ENCODE data around the gene HSF2.

The HSF2 gene

DNA sequence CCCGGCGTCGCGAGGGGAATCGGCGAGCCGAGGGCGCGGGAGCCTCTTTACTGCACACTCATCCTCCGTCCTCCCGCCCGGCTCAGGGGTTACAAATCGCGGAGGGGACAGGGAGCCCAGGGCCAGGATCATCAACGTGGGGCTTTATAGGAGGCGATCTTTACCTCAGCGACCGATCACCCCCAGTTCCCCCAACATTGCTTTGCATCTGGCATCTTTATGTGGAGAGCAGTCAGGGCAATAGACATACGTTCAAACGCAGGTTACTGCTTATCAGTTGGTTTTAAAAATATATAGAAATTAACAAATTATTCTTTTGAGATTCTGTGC, 634 bp downstream of the HSF2 start:
- DNase-seq (ENCODE audit: low spot score): no peak

DNA sequence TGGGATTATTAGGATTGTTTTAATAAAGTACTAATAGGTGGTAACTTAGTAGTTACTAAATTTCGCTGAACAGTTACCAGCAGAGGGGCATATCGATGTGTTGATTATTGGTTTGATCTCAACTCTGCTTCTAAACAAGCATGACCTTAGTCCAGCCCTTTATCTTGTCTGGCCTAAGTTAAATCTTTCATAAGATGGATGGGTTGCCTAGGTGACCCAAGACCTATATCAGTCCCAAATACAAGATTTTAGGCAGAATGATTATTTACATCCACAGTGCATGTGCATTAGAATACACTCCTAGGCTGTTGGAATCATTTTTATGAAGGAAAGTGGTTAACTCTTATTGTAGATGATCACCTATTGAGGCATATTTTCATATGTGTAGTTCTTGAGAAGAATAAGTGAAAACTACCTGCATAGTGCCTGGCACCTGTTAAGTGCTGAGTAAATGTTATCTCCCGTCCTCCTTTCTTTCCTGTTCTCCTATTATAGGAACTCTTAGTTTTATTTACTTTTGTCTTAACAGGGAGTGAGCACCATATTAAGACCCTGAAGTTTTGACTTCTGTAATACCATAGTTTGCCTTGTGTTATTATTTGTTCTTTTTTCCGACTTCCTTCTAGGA, 1.1 kb downstream of the HSF2 start:
- no peak for DNase-seq (ENCODE audit: low spot score)

DNA sequence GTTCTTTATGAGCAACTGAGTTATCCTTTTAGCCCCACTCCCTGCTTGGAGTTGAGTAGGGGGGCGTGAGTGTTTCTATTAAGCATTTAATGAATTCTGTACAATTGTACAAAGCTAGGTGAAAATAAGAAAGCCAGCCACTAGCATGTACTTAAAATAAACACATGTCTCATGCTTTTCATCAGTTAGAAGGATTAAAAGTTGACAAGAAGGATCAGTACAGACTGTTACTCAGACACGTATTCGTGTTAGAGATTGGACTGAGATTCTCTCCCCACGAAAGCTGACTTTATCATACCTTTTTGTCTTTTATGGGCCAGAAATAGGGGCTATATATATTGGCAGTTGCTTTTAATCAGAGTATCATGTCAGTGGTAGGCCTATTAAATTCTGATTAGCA, 1.7 kb downstream of the HSF2 start:
- no peak for DNase-seq (ENCODE audit: low spot score)

DNA sequence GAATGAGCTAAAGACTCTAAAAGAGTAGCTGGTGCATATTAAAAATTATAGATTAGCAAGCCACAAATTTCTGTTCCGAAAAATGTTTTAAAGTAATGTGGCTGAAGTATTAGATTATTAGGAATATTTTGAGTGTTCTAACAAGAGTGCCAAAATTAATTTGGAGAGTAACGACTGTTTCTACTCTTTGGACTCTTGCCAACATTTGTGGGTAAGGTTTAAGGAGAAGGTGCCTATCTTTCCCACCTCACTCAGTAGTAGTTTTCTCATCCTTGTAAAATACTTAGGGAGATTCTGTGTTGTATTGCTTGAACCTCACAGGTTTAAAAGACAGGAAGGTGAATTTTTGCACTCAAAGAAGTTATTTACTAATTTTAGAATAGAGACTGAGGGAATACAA, 5.0 kb downstream of the HSF2 start:
- no peak for DNase-seq (ENCODE audit: low spot score)

DNA sequence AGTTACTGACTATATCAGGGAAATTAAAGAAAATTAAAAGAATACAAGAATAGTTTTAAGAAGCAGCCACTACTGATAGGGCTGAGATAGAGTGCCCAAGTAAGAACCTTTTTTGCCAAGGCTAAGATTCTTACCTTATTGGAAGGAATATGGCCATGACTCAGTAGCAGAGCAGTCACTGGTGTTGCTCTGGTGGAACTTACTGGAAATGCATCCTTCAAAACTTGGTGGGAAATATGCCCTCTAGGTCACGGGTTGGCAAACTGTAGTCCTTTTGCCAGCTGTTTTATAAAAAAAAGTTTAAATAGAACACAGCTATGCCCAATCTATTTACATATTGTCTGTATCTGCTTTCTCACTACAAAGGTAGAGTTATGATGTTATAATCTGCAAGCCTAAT, 6.0 kb downstream of the HSF2 start:
- no peak for DNase-seq (ENCODE audit: low spot score)

DNA sequence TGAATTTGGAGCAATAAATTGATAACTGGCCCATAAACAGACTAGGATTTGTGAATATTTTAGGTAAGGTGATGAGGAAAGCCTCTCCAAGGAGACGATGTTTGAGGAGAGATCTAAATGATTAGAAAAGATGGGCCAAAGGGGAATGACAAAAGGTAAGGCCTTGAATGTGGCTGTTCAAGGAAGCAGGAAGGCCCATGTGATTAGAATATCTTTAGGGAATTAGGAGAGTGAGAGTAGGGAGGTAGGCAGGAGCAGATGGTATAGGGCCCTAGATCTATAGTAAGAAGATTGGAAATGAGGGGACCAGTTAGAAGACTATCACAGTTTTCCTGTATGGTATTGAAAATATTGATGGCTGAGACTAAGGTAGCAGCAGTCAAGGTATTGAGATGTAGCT, 6.7 kb downstream of the HSF2 start:
- DNase-seq (ENCODE audit: low spot score): no peak

DNA sequence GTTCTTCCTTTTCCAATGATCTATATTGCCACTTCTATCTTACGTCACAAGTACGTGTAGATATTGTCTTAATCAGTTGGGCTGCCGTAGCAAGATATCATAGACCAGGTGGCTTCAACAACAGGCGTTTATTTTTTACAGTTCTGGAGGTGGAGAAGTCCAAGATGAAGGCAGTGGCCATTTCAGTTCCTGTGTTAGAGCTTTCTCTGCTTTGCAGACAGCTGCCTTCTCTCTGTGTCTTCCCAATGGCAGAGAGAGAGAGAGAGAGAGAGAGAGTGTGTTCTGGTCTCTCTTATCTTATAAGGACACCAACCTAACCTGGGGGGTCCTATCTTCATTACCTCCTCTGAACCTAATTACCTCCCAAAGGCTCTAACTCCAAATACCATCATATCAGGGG, 8.3 kb downstream of the HSF2 start:
- no peak for DNase-seq (ENCODE audit: low spot score)

DNA sequence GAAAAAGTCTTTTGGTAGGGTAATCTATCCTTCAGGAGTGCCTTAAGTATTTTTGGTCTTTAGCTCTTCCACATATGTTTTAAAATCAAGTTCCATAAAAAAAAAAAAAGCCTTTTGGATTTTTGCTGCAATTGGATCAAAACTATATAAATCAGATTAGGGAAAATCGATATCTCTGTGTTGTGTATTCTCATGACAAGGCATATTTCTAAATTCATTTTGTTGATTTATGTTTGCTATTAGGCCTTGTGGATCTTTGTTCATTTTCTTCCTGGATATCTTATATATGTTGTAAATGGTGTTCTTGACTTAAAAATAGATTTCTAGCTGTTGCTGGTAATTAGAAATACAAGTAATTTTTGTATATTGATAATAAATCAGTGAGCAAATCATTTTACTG, 8.8 kb downstream of the HSF2 start:
- DNase-seq (ENCODE audit: low spot score): no peak

DNA sequence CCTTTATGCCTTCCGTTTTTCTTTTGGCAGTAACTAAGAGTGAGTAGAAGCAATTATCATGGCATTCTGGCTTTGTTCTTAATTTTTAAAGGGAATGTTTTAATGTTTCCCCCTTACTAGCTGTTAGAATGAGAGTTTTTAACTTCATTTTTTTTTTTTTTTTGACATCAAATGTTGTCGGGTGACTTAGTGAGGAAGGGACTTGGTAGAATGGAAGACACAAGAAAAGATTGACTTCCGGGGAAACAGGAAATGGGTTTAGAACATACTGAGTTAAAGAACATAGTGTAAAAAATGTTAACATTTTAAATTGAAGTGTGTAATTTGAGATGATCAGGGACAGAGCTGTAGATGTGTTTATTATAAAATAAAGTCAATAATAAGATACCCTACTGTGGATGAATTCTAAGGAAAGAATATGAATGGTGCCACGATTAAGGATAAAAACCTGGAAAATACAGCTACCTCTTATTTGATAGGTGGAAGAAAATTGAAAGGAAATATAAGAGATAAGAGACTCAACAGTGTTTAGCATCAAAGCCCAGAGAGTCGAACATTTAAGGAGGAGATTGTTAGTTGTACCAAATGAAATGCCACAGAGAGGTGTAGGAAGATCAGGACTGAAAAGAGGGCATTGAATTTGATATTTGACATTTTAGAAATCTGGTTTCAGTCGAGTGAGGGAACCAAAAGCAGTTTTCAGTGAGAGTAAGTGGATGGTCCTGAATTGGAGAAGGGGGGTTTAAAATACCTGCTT, 9.4 kb downstream of the HSF2 start:
- DNase-seq (ENCODE audit: low spot score): no peak

DNA sequence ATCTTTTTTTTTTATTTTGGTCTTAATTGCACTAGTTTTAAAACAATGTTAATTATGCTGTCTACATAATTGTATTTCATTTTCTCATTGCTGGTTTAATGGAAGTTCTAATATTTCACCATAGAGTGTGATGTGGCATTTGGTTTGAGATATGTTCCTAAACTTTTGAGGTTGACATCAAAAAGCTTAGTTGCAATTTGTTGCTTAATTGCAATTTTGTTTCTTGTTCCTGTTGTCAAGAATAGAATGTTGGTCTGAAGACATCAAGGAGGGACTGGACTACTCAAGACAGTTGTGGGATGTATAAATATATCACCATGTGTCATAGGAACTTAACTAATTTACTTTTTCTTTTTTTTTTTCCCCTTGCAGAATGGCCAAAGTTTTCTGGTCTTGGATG, 12.5 kb downstream of the HSF2 start:
- no peak for DNase-seq (ENCODE audit: low spot score)

DNA sequence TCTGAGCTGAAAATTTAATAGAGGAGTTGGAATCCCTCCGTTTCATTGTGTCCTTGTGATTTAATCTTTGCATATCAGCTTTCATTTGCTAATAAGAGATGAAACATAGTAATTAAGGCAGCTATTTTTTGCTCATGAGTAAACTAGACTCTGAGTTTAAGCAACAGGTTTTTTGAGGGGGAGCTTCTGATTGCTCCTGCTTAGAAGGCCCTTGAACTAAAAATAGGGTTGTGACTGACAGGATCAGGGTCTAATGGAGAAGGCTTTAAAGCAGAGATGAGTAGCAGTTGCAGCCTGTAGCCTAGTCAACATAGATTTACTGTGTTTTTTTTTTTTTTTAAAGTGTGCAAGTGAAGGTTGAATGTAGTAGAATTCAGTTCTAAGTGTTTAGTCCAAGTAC, 17.4 kb downstream of the HSF2 start:
- no peak for DNase-seq (ENCODE audit: low spot score)

DNA sequence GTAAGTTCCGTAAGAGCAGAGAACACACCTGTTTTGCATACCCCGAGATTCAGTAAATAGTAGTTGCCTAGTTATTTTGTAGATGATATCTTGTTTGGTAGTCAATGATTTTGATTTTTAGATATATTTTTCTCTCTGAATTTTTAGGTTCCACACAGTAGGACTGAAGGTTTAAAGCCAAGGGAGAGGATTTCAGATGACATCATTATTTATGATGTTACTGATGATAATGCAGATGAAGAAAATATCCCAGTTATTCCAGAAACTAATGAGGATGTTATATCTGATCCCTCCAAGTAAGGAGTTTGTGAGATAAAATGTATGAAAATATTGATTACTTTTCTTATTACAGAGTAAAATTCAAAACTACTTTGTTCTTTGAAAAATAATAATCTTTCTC, 22.6 kb downstream of the HSF2 start:
- DNase-seq (ENCODE audit: low spot score): no peak

DNA sequence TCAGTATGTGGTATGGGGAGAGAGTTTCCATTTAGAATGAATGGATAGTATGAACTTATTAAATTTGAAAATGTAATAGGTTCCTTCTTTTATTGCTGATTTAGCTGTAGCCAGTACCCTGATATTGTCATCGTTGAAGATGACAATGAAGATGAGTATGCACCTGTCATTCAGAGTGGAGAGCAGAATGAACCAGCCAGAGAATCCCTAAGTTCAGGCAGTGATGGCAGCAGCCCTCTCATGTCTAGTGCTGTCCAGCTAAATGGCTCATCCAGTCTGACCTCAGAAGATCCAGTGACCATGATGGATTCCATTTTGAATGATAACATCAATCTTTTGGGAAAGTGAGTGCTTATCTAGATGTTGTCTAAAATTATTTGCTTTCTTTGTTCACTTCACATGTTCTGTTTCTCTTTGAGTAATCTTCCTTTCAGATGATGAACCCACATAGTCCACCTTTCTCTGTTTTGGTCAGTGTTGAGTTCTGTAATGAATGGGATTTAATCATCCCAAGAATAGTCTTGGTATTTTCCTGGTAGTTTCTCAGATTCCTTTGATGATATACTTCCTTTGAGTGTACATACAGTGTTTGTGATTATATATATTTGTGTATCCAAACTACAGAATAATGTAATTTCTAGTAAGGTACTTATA, 23.3 kb downstream of the HSF2 start:
- no peak for DNase-seq (ENCODE audit: low spot score)

DNA sequence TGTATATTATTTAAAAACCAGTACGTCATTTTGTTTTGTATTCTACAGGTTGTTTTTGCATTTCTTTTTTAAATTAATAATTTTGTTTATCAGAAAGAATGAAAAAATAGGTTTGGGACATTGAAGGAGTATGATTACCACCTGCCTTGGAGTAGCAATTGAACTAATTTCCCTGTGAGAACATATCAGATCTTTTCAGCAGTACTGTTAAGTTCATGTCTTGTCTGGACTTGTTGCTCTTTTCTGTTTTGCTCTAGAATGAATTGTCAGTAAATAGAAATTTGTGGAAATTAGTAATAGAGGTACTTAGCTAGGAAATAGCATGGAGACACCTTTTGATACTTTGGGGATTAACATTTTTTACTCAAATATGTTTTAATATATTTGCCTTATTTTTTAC, 24.3 kb downstream of the HSF2 start:
- DNase-seq (ENCODE audit: low spot score): no peak

DNA sequence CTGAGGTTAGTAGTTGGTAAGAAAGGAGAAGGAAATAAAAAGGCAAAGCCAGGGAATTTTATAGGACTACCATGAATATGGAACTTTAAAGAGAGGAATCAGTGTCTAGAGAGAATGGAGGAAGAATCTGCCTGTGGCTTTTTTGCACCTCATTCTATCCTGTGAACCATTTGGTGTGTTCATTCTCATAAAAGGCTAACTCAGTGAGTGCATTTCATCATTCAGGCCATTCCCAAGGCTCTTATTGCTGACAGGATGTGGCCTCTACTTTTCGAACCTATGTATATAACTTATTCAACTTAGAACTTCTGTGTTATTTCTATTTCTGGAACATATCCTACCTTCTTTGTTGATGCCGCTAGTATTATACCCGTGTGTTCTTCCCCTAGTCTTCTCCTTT, 27.1 kb downstream of the HSF2 start:
- DNase-seq (ENCODE audit: low spot score): no peak

DNA sequence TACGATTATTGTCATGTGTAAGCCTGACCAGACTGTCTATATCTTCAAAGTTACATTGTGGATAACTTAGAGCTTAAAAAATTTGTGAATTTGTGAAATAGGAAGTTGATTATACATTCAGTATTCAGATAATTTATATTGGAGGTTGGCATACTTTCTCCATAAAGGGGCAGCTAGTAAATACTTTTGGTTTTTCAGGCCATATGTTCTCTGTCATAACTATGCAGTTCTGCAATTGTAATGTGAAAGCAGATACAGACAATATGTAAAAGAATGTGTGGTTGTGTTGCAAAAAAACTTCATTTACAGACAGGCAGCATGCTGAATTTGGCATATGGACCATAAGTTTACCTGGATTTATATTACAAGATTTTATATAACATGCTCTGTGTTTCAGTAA, 29.3 kb downstream of the HSF2 start:
- DNase-seq (ENCODE audit: low spot score): no peak

DNA sequence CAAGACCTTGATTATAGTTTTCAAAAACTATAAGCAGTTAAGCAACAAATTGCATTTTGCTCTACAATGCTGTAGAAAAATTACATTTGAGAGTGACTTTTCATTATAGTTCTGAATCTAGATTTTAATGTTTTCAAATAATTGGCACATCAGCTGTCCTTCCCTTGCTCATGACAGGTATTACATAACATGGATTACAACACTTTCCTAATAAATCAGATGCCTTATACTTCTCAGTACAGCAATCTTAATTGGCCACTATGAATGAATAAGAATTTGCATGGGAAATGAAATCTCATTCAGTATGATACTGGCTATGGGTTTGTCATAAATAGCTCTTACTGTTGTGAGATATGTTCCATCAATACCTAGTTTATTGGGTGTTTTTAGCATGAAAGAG, 29.9 kb downstream of the HSF2 start:
- DNase-seq (ENCODE audit: low spot score): no peak

DNA sequence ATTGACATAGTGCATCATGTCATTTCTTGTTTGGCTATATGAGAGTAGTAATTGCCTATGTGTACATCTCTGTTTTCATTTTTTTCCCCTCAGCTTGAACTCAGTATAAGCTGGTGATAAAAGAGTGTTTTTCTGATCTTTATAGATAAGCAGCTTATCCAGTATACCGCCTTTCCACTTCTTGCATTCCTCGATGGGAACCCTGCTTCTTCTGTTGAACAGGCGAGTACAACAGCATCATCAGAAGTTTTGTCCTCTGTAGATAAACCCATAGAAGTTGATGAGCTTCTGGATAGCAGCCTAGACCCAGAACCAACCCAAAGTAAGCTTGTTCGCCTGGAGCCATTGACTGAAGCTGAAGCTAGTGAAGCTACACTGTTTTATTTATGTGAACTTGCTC, 32.3 kb downstream of the HSF2 start:
- no peak for DNase-seq (ENCODE audit: low spot score)

DNA sequence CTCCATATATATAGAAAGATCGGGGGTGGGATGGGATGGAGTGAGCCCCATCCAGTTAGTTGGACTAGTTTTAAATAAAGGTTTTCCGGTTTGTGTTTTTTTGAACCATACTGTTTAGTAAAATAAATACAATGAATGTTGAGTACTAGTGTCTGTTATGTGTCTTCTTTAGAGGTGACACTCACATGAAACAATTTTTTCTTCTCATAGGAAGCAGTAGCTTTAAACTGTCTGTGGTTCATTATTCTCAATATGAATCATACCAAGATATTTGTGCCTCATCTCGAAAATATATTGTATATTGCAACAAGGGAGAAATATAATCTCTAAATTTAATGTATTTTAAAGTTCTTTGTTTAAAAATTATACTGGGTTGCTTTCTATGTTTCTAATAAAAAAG, 33.4 kb downstream of the HSF2 start:
- no peak for DNase-seq (ENCODE audit: low spot score)

DNA sequence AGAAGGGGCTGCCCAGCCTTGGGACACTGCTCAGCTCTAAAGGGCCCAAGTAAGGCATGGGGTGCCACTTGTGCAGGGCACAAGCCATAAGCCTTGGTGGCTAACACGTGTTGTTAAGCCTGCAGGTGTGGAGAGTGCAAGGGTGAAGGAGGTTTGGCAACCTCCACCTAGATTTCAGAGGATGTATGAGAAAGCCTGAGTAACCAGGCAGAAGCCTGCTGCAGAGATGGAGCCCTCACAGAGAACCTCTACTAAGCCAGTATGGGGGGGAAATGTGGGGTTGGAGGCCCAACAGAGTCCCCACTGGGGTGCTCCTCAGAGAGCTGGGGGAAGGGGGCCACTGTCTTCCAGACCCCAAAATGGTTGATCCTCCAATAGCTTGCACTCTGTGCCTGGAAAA, 39.5 kb downstream of the HSF2 start:
- DNase-seq (ENCODE audit: low spot score): no peak

DNA sequence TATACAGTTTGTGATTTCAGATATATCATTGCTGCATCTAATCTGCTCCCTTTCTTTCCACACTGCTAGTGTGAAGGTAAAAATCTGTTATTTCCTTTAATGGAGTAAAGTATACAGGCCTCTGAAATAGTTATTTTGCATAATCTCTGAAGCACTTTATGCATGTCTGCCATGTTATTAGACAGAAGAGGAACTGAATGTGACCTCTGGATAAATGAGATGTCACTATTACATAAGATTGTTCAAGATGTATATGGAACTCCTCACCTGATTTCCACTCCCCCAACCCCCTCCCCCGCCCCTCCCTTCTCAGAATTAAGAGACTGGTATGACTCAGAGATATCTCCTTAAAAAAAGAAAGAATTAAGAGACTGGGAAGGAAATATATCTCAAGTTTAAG, 45.8 kb downstream of the HSF2 start:
- DNase-seq (ENCODE audit: low spot score): no peak

DNA sequence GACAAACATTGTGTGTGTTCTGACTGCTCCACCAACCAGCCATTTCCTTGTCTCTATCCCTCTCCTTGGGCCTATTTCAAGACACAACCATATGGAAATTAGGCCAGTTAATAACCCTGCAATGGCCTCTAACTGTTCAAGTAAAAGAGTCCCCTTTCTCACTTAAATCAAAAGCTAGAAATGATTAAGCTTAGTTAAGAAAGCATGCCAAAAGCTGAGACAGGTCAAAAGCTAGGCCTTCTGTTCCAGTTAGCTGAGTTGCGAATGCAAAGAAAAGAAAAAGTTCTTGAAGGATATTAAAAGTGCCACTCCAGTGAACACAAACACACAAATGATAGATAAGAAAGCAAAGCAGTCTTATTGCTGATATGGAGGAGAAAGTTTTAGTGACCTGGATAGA, 49.6 kb downstream of the HSF2 start:
- no peak for DNase-seq (ENCODE audit: low spot score)

DNA sequence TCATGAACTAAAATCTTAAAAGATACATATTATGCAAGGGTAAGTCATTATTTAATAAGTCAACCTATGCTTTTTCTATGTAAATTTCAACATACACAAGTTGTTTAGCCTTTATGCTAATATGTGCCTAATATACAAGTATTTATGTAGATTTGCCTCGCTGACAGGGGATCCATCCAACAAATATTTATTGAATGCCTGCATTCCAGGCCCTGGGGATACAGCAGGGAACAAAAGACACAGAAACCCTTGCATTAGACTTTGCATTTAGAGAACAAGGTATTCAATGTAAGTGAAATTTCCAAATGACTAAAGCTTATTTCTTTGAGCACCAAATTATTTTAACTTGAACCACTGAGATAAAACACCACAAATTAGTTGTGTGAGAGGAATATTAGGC, 53.1 kb downstream of the HSF2 start:
- DNase-seq (ENCODE audit: low spot score): no peak

DNA sequence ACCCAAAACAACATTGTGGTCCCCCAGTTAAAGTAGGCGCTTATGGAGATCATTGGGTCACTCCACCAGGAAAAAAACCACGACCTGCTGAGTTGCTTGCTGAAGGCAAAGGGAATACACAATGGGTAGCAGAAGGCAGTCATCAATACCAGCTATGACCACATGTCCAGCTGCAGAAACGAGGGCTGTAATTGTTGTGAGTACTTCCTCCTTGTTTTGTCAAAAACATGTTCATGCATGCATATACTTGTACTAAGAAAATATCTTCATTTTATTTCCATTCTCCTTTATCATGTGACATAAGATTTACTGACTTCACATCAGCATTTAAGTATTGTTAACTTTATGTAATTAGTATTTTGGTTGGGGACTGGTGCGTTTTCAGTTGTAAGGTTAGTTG, 55.2 kb downstream of the HSF2 start:
- DNase-seq (ENCODE audit: low spot score): no peak
